Small intestine (tissue), 7 donors: ENCODE results near the gene SEC11A. TPM values are rescaled to one million over a fixed set of nuclear protein-coding genes. Genes with fewer than 3 reads are reported as not detected.

Source experiments
- DNase-seq, 2 donors: peaks; one replicate each; pipeline versions ENCODE4 v3.0.0 to v3.0.0-alpha.2; 2013
- FAIRE-seq: peaks from 2 replicates; lab custom pipeline; 2012; peaks lifted over from hg19 to GRCh38; lab: Jason Lieb, UNC
- H3K27ac ChIP-seq, 3 donors: one replicate each; pipeline ENCODE4 v1.5.1; 2013; ENCODE audit warnings: low read length in 2 of 3, mild to moderate bottlenecking in 2 of 3, control low read depth in 1 of 3, inconsistent platforms in 1 of 3, low read depth in 1 of 3, moderate library complexity in 1 of 3
- H3K27me3 ChIP-seq, 3 donors: one replicate each; pipeline ENCODE4 v1.6.1; 2013; ENCODE audit warnings: low read length in 3 of 3, inconsistent platforms in 1 of 3; ENCODE audit not compliant: control insufficient read depth in 3 of 3, insufficient read depth in 3 of 3
- H3K36me3 ChIP-seq, 3 donors: one replicate each; pipeline ENCODE4 v1.6.1; 2013; ENCODE audit warnings: low read length in 3 of 3, inconsistent platforms in 1 of 3, low read depth in 1 of 3, mild to moderate bottlenecking in 1 of 3, moderate library complexity in 1 of 3; ENCODE audit not compliant: control insufficient read depth in 3 of 3, insufficient read depth in 2 of 3
- H3K4me1 ChIP-seq, 3 donors: one replicate each; pipeline ENCODE4 v1.6.1; 2013; ENCODE audit warnings: low read length in 2 of 3, inconsistent platforms in 1 of 3, low read depth in 1 of 3, mild to moderate bottlenecking in 1 of 3, moderate library complexity in 1 of 3; ENCODE audit not compliant: control insufficient read depth in 3 of 3, insufficient read depth in 2 of 3
- H3K4me3 ChIP-seq, 3 donors: one replicate each; pipeline ENCODE4 v1.5.1; 2013; ENCODE audit warnings: low read length in 3 of 3, control low read depth in 1 of 3, inconsistent platforms in 1 of 3, low read depth in 1 of 3, mild to moderate bottlenecking in 1 of 3, moderate library complexity in 1 of 3
- H3K9me3 ChIP-seq, 2 donors: one replicate each; pipeline ENCODE4 v1.6.1; 2013; ENCODE audit warnings: low read depth in 1 of 2, low read length in 1 of 2; ENCODE audit not compliant: control insufficient read depth in 2 of 2, insufficient read depth in 1 of 2
- WGBS, 3 donors: extraction: QIAGEN DNeasy Blood & Tissue Kit; methylation state at CpG; one replicate each; pipeline ENCODE4 v1.1.7; 2013; 5-methylcytosine and 5-hydroxymethylcytosine counted together
- polyA plus RNA-seq, 4 donors: library from polyadenylated mRNA; stranded (reverse) in 3 of 4; unstranded in 1 of 4; fragments of 200-250 nt in 3 of 4; fragments of 120-200 nt in 1 of 4; gene quantifications; one replicate each; pipeline versions ENCODE4 v1.2.1 to v1.2.3, GENCODE V29; 2013
- donor health status: healthy with polysubstance abuse.
- donor health status: control.
- donor health status: control.
- donor health status: Bipolar disorder and iron deficiency.
- donor health status: healthy.

The SEC11A gene
- polyA plus RNA-seq, 4 donors = 110 to 156 (median 148) TPM

GRCh38 chr15:84714821-84715220 is 1.1 kb downstream of the SEC11A start:
- peak in 1 of 2 donors; percentile 16 for DNase-seq
- Histone ChIP-seq H3K27ac (peak overlapping the region in 1 of 3 donors; percentile 98), H3K4me1 (peaks cover 0 to 16% (median 7%) of the 10 kb centered on the region in 3 donors), H3K27me3 (no peaks in the 10 kb centered on the region), H3K9me3 (no peaks in the 10 kb centered on the region), H3K4me3 (peak overlapping the region in 2 of 3 donors; percentile 94 to 96), H3K36me3 (peaks cover 0 to 21% (median 0%) of the 10 kb centered on the region in 3 donors)
- no peak for FAIRE-seq
- 22 to 52% (median 37%) methylated on average over 3 of the region's 3 CpGs for WGBS, 3 donors

GRCh38 chr15:84714372-84714771 is 1.6 kb downstream of the SEC11A start:
- no peak for FAIRE-seq
- Histone ChIP-seq H3K9me3 (no peaks in the 10 kb centered on the region), H3K27ac (no peak overlapping the region), H3K36me3 (peaks cover 0 to 25% (median 0%) of the 10 kb centered on the region in 3 donors), H3K4me1 (peaks cover 0 to 16% (median 7%) of the 10 kb centered on the region in 3 donors), H3K4me3 (no peak overlapping the region), H3K27me3 (no peaks in the 10 kb centered on the region)
- no peak for DNase-seq
- WGBS, 3 donors = 64 to 74% (median 64%) methylated on average over 5 of the region's 5 CpGs

GRCh38 chr15:84703808-84704207 is 12.1 kb downstream of the SEC11A start:
- 87 to 96% (median 90%) methylated on average over 5 of the region's 5 CpGs for WGBS, 3 donors
- Histone ChIP-seq H3K27ac (no peak overlapping the region), H3K4me3 (no peak overlapping the region), H3K36me3 (peaks cover 0 to 8% (median 0%) of the 10 kb centered on the region in 3 donors), H3K27me3 (no peaks in the 10 kb centered on the region), H3K4me1 (peaks cover 0 to 4% (median 0%) of the 10 kb centered on the region in 3 donors), H3K9me3 (no peaks in the 10 kb centered on the region)
- FAIRE-seq (no peak), DNase-seq (no peak)

GRCh38 chr15:84702961-84703482 is 12.9 kb downstream of the SEC11A start:
- Histone ChIP-seq H3K4me1 (peaks cover 0 to 4% (median 0%) of the 10 kb centered on the region in 3 donors), H3K36me3 (peaks cover 0 to 6% (median 0%) of the 10 kb centered on the region in 3 donors), H3K9me3 (no peaks in the 10 kb centered on the region), H3K27me3 (no peaks in the 10 kb centered on the region), H3K27ac (peak overlapping the region in 1 of 3 donors; percentile 4), H3K4me3 (no peak overlapping the region)
- 52 to 87% (median 73%) methylated on average over 4 of the region's 4 CpGs for WGBS, 3 donors
- FAIRE-seq (no peak), DNase-seq (peak in 1 of 2 donors; percentile 22)

GRCh38 chr15:84699538-84700191 is 16.3 kb downstream of the SEC11A start:
- Histone ChIP-seq H3K9me3 (no peaks in the 10 kb centered on the region), H3K27me3 (no peaks in the 10 kb centered on the region), H3K4me1 (peaks cover 0 to 4% (median 1%) of the 10 kb centered on the region in 3 donors), H3K27ac (no peak overlapping the region), H3K4me3 (no peak overlapping the region), H3K36me3 (peaks cover 0 to 4% (median 0%) of the 10 kb centered on the region in 3 donors)
- DNase-seq (no peak), FAIRE-seq (no peak)
- 84 to 94% (median 93%) methylated on average over 8 of the region's 8 CpGs for WGBS, 3 donors

- H3K27ac ChIP-seq = no peak overlapping the region
- 4 to 26% (median 26%) methylated on average over 1 of the region's 1 CpG for WGBS, 3 donors
- no peak for FAIRE-seq
Observed at GRCh38 chr15:84697236-84697990, 18.5 kb downstream of the SEC11A start.

GRCh38 chr15:84696757-84697156 is 19.2 kb downstream of the SEC11A start:
- Histone ChIP-seq H3K36me3 (peaks cover 0 to 2% (median 0%) of the 10 kb centered on the region in 3 donors), H3K27me3 (no peaks in the 10 kb centered on the region), H3K27ac (no peak overlapping the region), H3K4me3 (no peak overlapping the region), H3K4me1 (peaks cover 0 to 1% (median 0%) of the 10 kb centered on the region in 3 donors), H3K9me3 (no peaks in the 10 kb centered on the region)
- WGBS, 3 donors = 76 to 85% (median 82%) methylated on average over 4 of the region's 4 CpGs
- DNase-seq (no peak), FAIRE-seq (no peak)

More at GRCh38 chr15:84697236-84697990, 18.5 kb downstream of the SEC11A start:
- DNase-seq = no peak
- H3K36me3 ChIP-seq = peaks cover 0 to 2% (median 0%) of the 10 kb centered on the region in 3 donors
- no peak overlapping the region for H3K4me3 ChIP-seq
- no peaks in the 10 kb centered on the region for H3K27me3 ChIP-seq
- no peaks in the 10 kb centered on the region for H3K9me3 ChIP-seq
- H3K4me1 ChIP-seq = peaks cover 0 to 1% (median 0%) of the 10 kb centered on the region in 3 donors

GRCh38 chr15:84690342-84690741 is 25.6 kb downstream of the SEC11A start:
- Histone ChIP-seq H3K27ac (no peak overlapping the region), H3K27me3 (no peaks in the 10 kb centered on the region), H3K4me1 (no peaks in the 10 kb centered on the region), H3K4me3 (no peak overlapping the region), H3K9me3 (no peaks in the 10 kb centered on the region), H3K36me3 (peaks cover 4 to 35% (median 4%) of the 10 kb centered on the region in 3 donors)
- WGBS, 3 donors = 95 to 96% (median 96%) methylated on average over 8 of the region's 8 CpGs
- FAIRE-seq (no peak), DNase-seq (no peak)
